CD8-positive, alpha-beta memory T cell (primary cell): ENCODE results near the gene FBXW8. TPM values are rescaled to one million over a fixed set of nuclear protein-coding genes. Genes with fewer than 3 reads are reported as not detected.
A peak's percentile ranks its signal among the peaks of the same experiment; 100 is the strongest.

ENCODE experiments used
- CTCF ChIA-PET: fragments of 350-600 bp; sonication (Branson Sonifier 250); formaldehyde crosslinking; loops from one replicate; lab custom pipeline; 2021; ENCODE audit warnings: antibody characterized with exemption; lab: Charles Lee
- POLR2A ChIA-PET: fragments of 350-600 bp; sonication (Branson Sonifier 250); formaldehyde crosslinking; loops from one replicate; lab custom pipeline; 2021; ENCODE audit warnings: antibody characterized with exemption; lab: Charles Lee
- DNase-seq, 5 donors: peaks; one replicate each; pipeline versions ENCODE4 v3.0.0 to v3.0.0-alpha.2; 2020 to 2022; ENCODE audit warnings: mixed read lengths in 1 of 5
- H3K27ac ChIP-seq: one replicate; pipeline ENCODE4 v1.7.0; 2013; ENCODE audit warnings: low read depth, mild to moderate bottlenecking, low read length, moderate library complexity
- H3K27me3 ChIP-seq: 2 replicates; pipeline ENCODE4 v1.7.0; 2013; ENCODE audit warnings: low read length, mild to moderate bottlenecking; ENCODE audit not compliant: insufficient read depth, poor library complexity, severe bottlenecking
- H3K36me3 ChIP-seq: 2 replicates; pipeline ENCODE4 v1.7.0; 2013; ENCODE audit warnings: mild to moderate bottlenecking, low read length, moderate library complexity; ENCODE audit not compliant: insufficient read depth
- H3K4me1 ChIP-seq: 2 replicates; pipeline ENCODE4 v1.7.0; 2013; ENCODE audit warnings: mild to moderate bottlenecking, low read length, moderate library complexity; ENCODE audit not compliant: insufficient read depth
- H3K4me3 ChIP-seq: 2 replicates; pipeline ENCODE4 v1.7.0; 2013; ENCODE audit warnings: mild to moderate bottlenecking, low read length
- H3K9me3 ChIP-seq: 2 replicates; pipeline ENCODE4 v1.7.0; 2013; ENCODE audit warnings: mild to moderate bottlenecking, low read length
- H3K27ac Mint-ChIP-seq, 8 donors: one replicate each; pipeline ENCODE4 v1.8.0; 2020 to 2021; ENCODE audit warnings: mixed read lengths in 8 of 8, mild to moderate bottlenecking in 6 of 8, inconsistent platforms in 3 of 8, moderate library complexity in 3 of 8
- H3K27me3 Mint-ChIP-seq, 2 donors: one replicate each; pipeline ENCODE4 v1.8.0; 2020 to 2021; ENCODE audit warnings: mixed read lengths in 2 of 2, mild to moderate bottlenecking in 1 of 2, moderate library complexity in 1 of 2
- H3K36me3 Mint-ChIP-seq, 3 donors: one replicate each; pipeline ENCODE4 v1.8.0; 2020 to 2021; ENCODE audit warnings: mixed read lengths in 3 of 3, inconsistent platforms in 1 of 3, mild to moderate bottlenecking in 1 of 3
- H3K4me1 Mint-ChIP-seq, 3 donors: one replicate each; pipeline ENCODE4 v1.8.0; 2020 to 2021; ENCODE audit warnings: mixed read lengths in 3 of 3, inconsistent platforms in 1 of 3, mild to moderate bottlenecking in 1 of 3
- H3K4me3 Mint-ChIP-seq, 7 donors: one replicate each; pipeline ENCODE4 v1.8.0; 2020 to 2021; ENCODE audit warnings: mixed read lengths in 7 of 7, mild to moderate bottlenecking in 6 of 7, moderate library complexity in 4 of 7, inconsistent platforms in 2 of 7
- H3K9me3 Mint-ChIP-seq, 5 donors: one replicate each; pipeline ENCODE4 v1.8.0; 2020 to 2022; ENCODE audit warnings: mixed read lengths in 5 of 5, mild to moderate bottlenecking in 3 of 5, moderate library complexity in 2 of 5, inconsistent platforms in 1 of 5
- polyA plus RNA-seq: library from polyadenylated mRNA; unstranded; fragments of 300-500 nt; fragmentation: Illumina TruSeq; gene quantifications from one replicate; pipeline ENCODE4 v1.2.3, GENCODE V29; 2021
- total RNA-seq, 2 experiments: library from RNA; stranded (reverse); gene quantifications; one replicate each; pipeline ENCODE4 v1.2.3, GENCODE V29; 2021

Gene FBXW8
- total and polyA plus RNA-seq, 3 experiments from 2014 or later, result 6.8 to 10.2 (median 9.3) TPM

GRCh38 chr12:117011988-117012805 is 101.4 kb downstream of the FBXW8 start:
- POLR2A ChIA-PET, result interaction anchor here (0.7 kb wide), 1 partner anchor 103 kb away, joined by 3 read pairs; no protein-coding TSS in a partner anchor
- DNase-seq, result no peak

GRCh38 chr12:117013726-117014125 is 103.0 kb downstream of the FBXW8 start:
- ChIA-PET POLR2A (no interaction called here), CTCF (no interaction called here)
- H3K27me3 ChIP-seq, result no peaks in the 10 kb centered on the region
- H3K9me3 ChIP-seq, result no peaks in the 10 kb centered on the region
- H3K27me3 Mint-ChIP-seq, result no peaks in the 10 kb centered on the region
- no peak overlapping the region for H3K4me3 ChIP-seq
- no peaks in the 10 kb centered on the region for H3K36me3 ChIP-seq
- H3K9me3 Mint-ChIP-seq, result peaks cover 6 to 17% (median 11%) of the 10 kb centered on the region in 5 donors
- no peak overlapping the region for H3K27ac Mint-ChIP-seq
- peaks cover 40 to 78% (median 46%) of the 10 kb centered on the region in 3 donors for H3K36me3 Mint-ChIP-seq
- H3K4me1 Mint-ChIP-seq, result no peaks in the 10 kb centered on the region
- no peak for DNase-seq
- H3K4me3 Mint-ChIP-seq, result no peak overlapping the region
- no peak overlapping the region for H3K27ac ChIP-seq
- H3K4me1 ChIP-seq, result no peaks in the 10 kb centered on the region

More at GRCh38 chr12:117011988-117012805, 101.4 kb downstream of the FBXW8 start:
- peaks cover 40 to 72% (median 46%) of the 10 kb centered on the region in 3 donors for H3K36me3 Mint-ChIP-seq
- Histone ChIP-seq H3K27me3 (no peaks in the 10 kb centered on the region), H3K36me3 (no peaks in the 10 kb centered on the region), H3K9me3 (no peaks in the 10 kb centered on the region), H3K4me3 (no peak overlapping the region), H3K27ac (no peak overlapping the region), H3K4me1 (no peaks in the 10 kb centered on the region)
- peaks cover 6 to 17% (median 11%) of the 10 kb centered on the region in 5 donors for H3K9me3 Mint-ChIP-seq
- H3K4me3 Mint-ChIP-seq, result no peak overlapping the region
- H3K27me3 Mint-ChIP-seq, result no peaks in the 10 kb centered on the region
- H3K4me1 Mint-ChIP-seq, result no peaks in the 10 kb centered on the region
- no peak overlapping the region for H3K27ac Mint-ChIP-seq
- CTCF ChIA-PET, result interaction anchor here (0.7 to 1.6 kb wide), 2 partner anchors 15 to 108 kb away, joined by 3 to 5 read pairs; no protein-coding TSS in a partner anchor

- no peak overlapping the region for H3K27ac ChIP-seq
- H3K4me3 Mint-ChIP-seq, result no peak overlapping the region
- peaks cover 6 to 17% (median 11%) of the 10 kb centered on the region in 5 donors for H3K9me3 Mint-ChIP-seq
- H3K4me3 ChIP-seq, result no peak overlapping the region
- no peaks in the 10 kb centered on the region for H3K4me1 Mint-ChIP-seq
- H3K9me3 ChIP-seq, result no peaks in the 10 kb centered on the region
- H3K36me3 ChIP-seq, result no peaks in the 10 kb centered on the region
- peaks cover 42 to 78% (median 44%) of the 10 kb centered on the region in 3 donors for H3K36me3 Mint-ChIP-seq
- no peak for DNase-seq
- H3K27ac Mint-ChIP-seq, result no peak overlapping the region
- H3K27me3 Mint-ChIP-seq, result no peaks in the 10 kb centered on the region
- no peaks in the 10 kb centered on the region for H3K27me3 ChIP-seq
- ChIA-PET POLR2A (no interaction called here), CTCF (interaction anchor here (0.5 to 1.7 kb wide), 3 partner anchors 10 to 182 kb away, joined by 3 to 6 read pairs (median 3); no protein-coding TSS in a partner anchor)
- H3K4me1 ChIP-seq, result no peaks in the 10 kb centered on the region
Measured at GRCh38 chr12:117014342-117014887, 103.7 kb downstream of the FBXW8 start.

GRCh38 chr12:117015811-117016210 is 105.1 kb downstream of the FBXW8 start:
- H3K36me3 Mint-ChIP-seq, result peaks cover 33 to 75% (median 43%) of the 10 kb centered on the region in 3 donors
- POLR2A ChIA-PET, result no interaction called here
- CTCF ChIA-PET, result interaction anchor here (0.9 to 1.7 kb wide), 3 partner anchors 9 to 104 kb away, joined by 3 to 6 read pairs (median 4); no protein-coding TSS in a partner anchor

GRCh38 chr12:117017807-117018206 is 107.1 kb downstream of the FBXW8 start:
- peaks cover 31 to 71% (median 31%) of the 10 kb centered on the region in 3 donors for H3K36me3 Mint-ChIP-seq
- H3K36me3 ChIP-seq, result no peaks in the 10 kb centered on the region
- H3K9me3 ChIP-seq, result no peaks in the 10 kb centered on the region
- H3K4me3 ChIP-seq, result no peak overlapping the region
- peaks cover 6 to 15% (median 11%) of the 10 kb centered on the region in 5 donors for H3K9me3 Mint-ChIP-seq
- H3K27ac ChIP-seq, result no peak overlapping the region
- H3K4me1 Mint-ChIP-seq, result no peaks in the 10 kb centered on the region
- no peaks in the 10 kb centered on the region for H3K27me3 ChIP-seq
- DNase-seq, result no peak
- no peak overlapping the region for H3K4me3 Mint-ChIP-seq
- ChIA-PET CTCF (no interaction called here), POLR2A (no interaction called here)
- H3K4me1 ChIP-seq, result no peaks in the 10 kb centered on the region
- no peaks in the 10 kb centered on the region for H3K27me3 Mint-ChIP-seq
- no peak overlapping the region for H3K27ac Mint-ChIP-seq

More at GRCh38 chr12:117015811-117016210, 105.1 kb downstream of the FBXW8 start:
- Mint-ChIP-seq H3K4me1 (no peaks in the 10 kb centered on the region), H3K4me3 (no peak overlapping the region), H3K27me3 (no peaks in the 10 kb centered on the region), H3K9me3 (peaks cover 6 to 17% (median 11%) of the 10 kb centered on the region in 5 donors), H3K27ac (no peak overlapping the region)
- H3K36me3 ChIP-seq, result no peaks in the 10 kb centered on the region
- no peaks in the 10 kb centered on the region for H3K4me1 ChIP-seq
- H3K27ac ChIP-seq, result no peak overlapping the region
- no peaks in the 10 kb centered on the region for H3K27me3 ChIP-seq
- no peaks in the 10 kb centered on the region for H3K9me3 ChIP-seq
- DNase-seq, result no peak
- H3K4me3 ChIP-seq, result no peak overlapping the region

GRCh38 chr12:117018276-117018675 is 107.5 kb downstream of the FBXW8 start:
- Histone ChIP-seq H3K36me3 (no peaks in the 10 kb centered on the region), H3K9me3 (no peaks in the 10 kb centered on the region), H3K4me1 (no peaks in the 10 kb centered on the region), H3K4me3 (no peak overlapping the region), H3K27ac (no peak overlapping the region), H3K27me3 (no peaks in the 10 kb centered on the region)
- H3K4me3 Mint-ChIP-seq, result no peak overlapping the region
- ChIA-PET POLR2A (no interaction called here), CTCF (no interaction called here)
- no peaks in the 10 kb centered on the region for H3K4me1 Mint-ChIP-seq
- H3K9me3 Mint-ChIP-seq, result peaks cover 6 to 11% (median 9%) of the 10 kb centered on the region in 5 donors
- no peaks in the 10 kb centered on the region for H3K27me3 Mint-ChIP-seq
- no peak overlapping the region for H3K27ac Mint-ChIP-seq
- H3K36me3 Mint-ChIP-seq, result peaks cover 26 to 69% (median 28%) of the 10 kb centered on the region in 3 donors
- DNase-seq, result no peak

GRCh38 chr12:117018685-117019084 is 107.9 kb downstream of the FBXW8 start:
- no peak for DNase-seq

GRCh38 chr12:117019866-117020265 is 109.1 kb downstream of the FBXW8 start:
- Histone ChIP-seq H3K27me3 (no peaks in the 10 kb centered on the region), H3K36me3 (no peaks in the 10 kb centered on the region), H3K4me1 (no peaks in the 10 kb centered on the region), H3K4me3 (no peak overlapping the region), H3K27ac (no peak overlapping the region), H3K9me3 (no peaks in the 10 kb centered on the region)
- Mint-ChIP-seq H3K9me3 (peaks cover 0 to 6% (median 2%) of the 10 kb centered on the region in 5 donors), H3K36me3 (peaks cover 11 to 68% (median 24%) of the 10 kb centered on the region in 3 donors), H3K27me3 (no peaks in the 10 kb centered on the region), H3K4me1 (no peaks in the 10 kb centered on the region), H3K27ac (no peak overlapping the region), H3K4me3 (no peak overlapping the region)
- ChIA-PET CTCF (interaction anchor here (1.4 to 10.1 kb wide), 2 partner anchors 100 to 114 kb away, joined by 3 to 102 read pairs; no protein-coding TSS in a partner anchor), POLR2A (no interaction called here)
- no peak for DNase-seq

More at GRCh38 chr12:117018685-117019084, 107.9 kb downstream of the FBXW8 start:
- Mint-ChIP-seq H3K36me3 (peaks cover 23 to 68% (median 27%) of the 10 kb centered on the region in 3 donors), H3K4me1 (no peaks in the 10 kb centered on the region), H3K27me3 (no peaks in the 10 kb centered on the region), H3K9me3 (peaks cover 6 to 10% (median 9%) of the 10 kb centered on the region in 5 donors), H3K27ac (peak overlapping the region in 2 of 8 donors; percentile 4 to 57), H3K4me3 (no peak overlapping the region)
- Histone ChIP-seq H3K9me3 (no peaks in the 10 kb centered on the region), H3K36me3 (no peaks in the 10 kb centered on the region), H3K4me1 (no peaks in the 10 kb centered on the region), H3K27me3 (no peaks in the 10 kb centered on the region), H3K4me3 (no peak overlapping the region), H3K27ac (no peak overlapping the region)
- POLR2A ChIA-PET, result no interaction called here
- CTCF ChIA-PET, result no interaction called here
